H9 (cell line): Measurements from ENCODE around the gene PGM1. TPM values are rescaled to one million over a fixed set of nuclear protein-coding genes. Genes with fewer than 3 reads are reported as not detected.

Experiments
- DNase-seq: peaks from one replicate; pipeline ENCODE4 v3.0.0-alpha.2; 2017
- H2AFZ ChIP-seq: one replicate; pipeline ENCODE4 v1.6.1; 2013; ENCODE audit warnings: mild to moderate bottlenecking, low read length, control low read depth, moderate library complexity
- H2AK5ac ChIP-seq: 2 replicates; pipeline ENCODE4 v1.6.1; 2013; ENCODE audit warnings: low read length, control low read depth, mixed read lengths; ENCODE audit not compliant: insufficient read length
- H2BK120ac ChIP-seq: one replicate; pipeline ENCODE4 v1.6.1; 2013; ENCODE audit warnings: low read depth, mild to moderate bottlenecking, low read length, control low read depth, inconsistent platforms; ENCODE audit not compliant: poor library complexity, severe bottlenecking
- H2BK12ac ChIP-seq: 2 replicates; pipeline ENCODE4 v1.6.1; 2013; ENCODE audit warnings: low read length, control low read depth, mixed read lengths, low read depth; ENCODE audit not compliant: insufficient read length
- H2BK15ac ChIP-seq: 2 replicates; pipeline ENCODE4 v1.6.1; 2013; ENCODE audit warnings: low read depth, low read length, control low read depth
- H2BK20ac ChIP-seq: one replicate; pipeline ENCODE4 v1.6.1; 2013; ENCODE audit warnings: low read depth, mild to moderate bottlenecking, low read length, control low read depth, inconsistent platforms; ENCODE audit not compliant: poor library complexity, severe bottlenecking
- H2BK5ac ChIP-seq: 2 replicates; pipeline ENCODE4 v1.6.1; 2013; ENCODE audit warnings: low read length, control low read depth, mixed read lengths; ENCODE audit not compliant: insufficient read length
- H3K14ac ChIP-seq: 2 replicates; pipeline ENCODE4 v1.6.1; 2013; ENCODE audit warnings: low read length, control low read depth; ENCODE audit not compliant: insufficient read depth
- H3K18ac ChIP-seq: 2 replicates; pipeline ENCODE4 v1.6.1; 2013; ENCODE audit warnings: low read depth, mild to moderate bottlenecking, mixed read lengths, low read length, control low read depth; ENCODE audit not compliant: insufficient read length
- H3K23ac ChIP-seq: 2 replicates; pipeline ENCODE4 v1.6.1; 2013; ENCODE audit warnings: low read length, control low read depth, mixed read lengths, low read depth; ENCODE audit not compliant: insufficient read length
- H3K23me2 ChIP-seq: 2 replicates; pipeline ENCODE4 v1.6.1; 2013; ENCODE audit warnings: low read depth, mild to moderate bottlenecking, mixed read lengths, low read length, control low read depth; ENCODE audit not compliant: insufficient read length, poor library complexity, severe bottlenecking
- H3K27ac ChIP-seq: 2 replicates; pipeline ENCODE4 v1.5.1; 2013; ENCODE audit warnings: low read length, control low read depth, mixed read lengths, low read depth; ENCODE audit not compliant: insufficient read length
- H3K27me3 ChIP-seq: 2 replicates; pipeline ENCODE4 v1.6.1; 2013; ENCODE audit warnings: low read length, control low read depth, inconsistent platforms; ENCODE audit not compliant: insufficient read depth
- H3K4ac ChIP-seq: 2 replicates; pipeline ENCODE4 v1.6.1; 2013; ENCODE audit warnings: low read depth, mild to moderate bottlenecking, control low read depth, inconsistent platforms, low read length, moderate library complexity
- H3K4me1 ChIP-seq: 2 replicates; pipeline ENCODE4 v1.6.1; 2013; ENCODE audit warnings: low read length, control low read depth, inconsistent platforms; ENCODE audit not compliant: insufficient read depth
- H3K4me2 ChIP-seq: 2 replicates; pipeline ENCODE4 v1.6.1; 2013; ENCODE audit warnings: low read length, control low read depth, mixed read lengths; ENCODE audit not compliant: insufficient read length, insufficient read depth
- H3K56ac ChIP-seq: 2 replicates; pipeline ENCODE4 v1.6.1; 2013; ENCODE audit warnings: low read depth, mild to moderate bottlenecking, mixed read lengths, low read length, control low read depth; ENCODE audit not compliant: insufficient read length
- H3K79me1 ChIP-seq: 2 replicates; pipeline ENCODE4 v1.6.1; 2013; ENCODE audit warnings: low read depth, mild to moderate bottlenecking, moderate library complexity, low read length, control low read depth, inconsistent platforms; ENCODE audit not compliant: insufficient read depth, poor library complexity, severe bottlenecking
- H3K79me2 ChIP-seq: 2 replicates; pipeline ENCODE4 v1.6.1; 2013; ENCODE audit warnings: low read length, control low read depth, inconsistent platforms; ENCODE audit not compliant: insufficient read depth
- H3K9ac ChIP-seq: 2 replicates; pipeline ENCODE4 v1.6.1; 2013; ENCODE audit warnings: low read length, control low read depth, mixed read lengths; ENCODE audit not compliant: insufficient read length; ENCODE audit errors: extremely low read depth
- H3K9me3 ChIP-seq: one replicate; pipeline ENCODE4 v1.6.1; 2013; ENCODE audit warnings: low read depth, low read length, inconsistent platforms; ENCODE audit not compliant: control insufficient read depth
- H3T11ph ChIP-seq: one replicate; pipeline ENCODE4 v1.6.1; 2013; ENCODE audit warnings: mild to moderate bottlenecking, low read length, control low read depth, inconsistent platforms
- H4K20me1 ChIP-seq: one replicate; pipeline ENCODE4 v1.6.1; 2013; ENCODE audit not compliant: control insufficient read depth, insufficient read length, insufficient read depth
- H4K5ac ChIP-seq: 2 replicates; pipeline ENCODE4 v1.6.1; 2013; ENCODE audit warnings: low read depth, mild to moderate bottlenecking, mixed read lengths, low read length, control low read depth; ENCODE audit not compliant: insufficient read length
- H4K8ac ChIP-seq: replicated peaks from 2 replicates; pipeline ENCODE4 v1.6.1; 2013; ENCODE audit warnings: low read length, control low read depth, mixed read lengths, low read depth; ENCODE audit not compliant: insufficient read length
- H4K91ac ChIP-seq: 2 replicates; pipeline ENCODE4 v1.6.1; 2013; ENCODE audit warnings: low read depth, mild to moderate bottlenecking, moderate library complexity, mixed read lengths, low read length, control low read depth; ENCODE audit not compliant: insufficient read length
- H3K27ac Mint-ChIP-seq, 3 experiments: 2 replicates in 2 of 3; 3 replicates in 1 of 3; pipeline ENCODE4 v1.8.0; 2020 to 2021; ENCODE audit warnings: mixed read lengths in 3 of 3, mild to moderate bottlenecking in 1 of 3, moderate library complexity in 1 of 3
- H3K27me3 Mint-ChIP-seq: 2 replicates; pipeline ENCODE4 v1.8.0; 2021; ENCODE audit warnings: low read depth, mild to moderate bottlenecking, moderate library complexity, mixed read lengths
- H3K36me3 Mint-ChIP-seq, 3 experiments: 2 replicates in 2 of 3; 3 replicates in 1 of 3; pipeline ENCODE4 v1.8.0; 2020 to 2021; ENCODE audit warnings: low read depth in 3 of 3, mixed read lengths in 3 of 3; ENCODE audit not compliant: insufficient read depth in 1 of 3
- H3K4me1 Mint-ChIP-seq, 2 experiments: 2 replicates each; pipeline ENCODE4 v1.8.0; 2020; ENCODE audit warnings: mixed read lengths in 2 of 2
- H3K4me3 Mint-ChIP-seq, 2 experiments: 2 replicates in 1 of 2; 3 replicates in 1 of 2; pipeline ENCODE4 v1.8.0; 2020 to 2021; ENCODE audit warnings: mild to moderate bottlenecking in 2 of 2, mixed read lengths in 2 of 2, moderate library complexity in 1 of 2
- H3K9me3 Mint-ChIP-seq, 2 experiments: 2 replicates in 1 of 2; 3 replicates in 1 of 2; pipeline ENCODE4 v1.8.0; 2020; ENCODE audit warnings: mild to moderate bottlenecking in 2 of 2, mixed read lengths in 2 of 2, moderate library complexity in 1 of 2
- CTCF ChIP-seq: fragments of 200-600 bp; sonication (generic); conservative IDR thresholded peaks from 3 replicates; pipeline ENCODE4 v1.8.0; 2021; ENCODE audit warnings: antibody characterized with exemption, mild to moderate bottlenecking
- WGBS: extraction: QIAGEN DNeasy Blood & Tissue Kit; methylation state at CpG from one replicate; pipeline ENCODE4 v1.1.7; 2013; ENCODE audit warnings: missing lambda C conversion rate, low lambda C conversion rate, mixed read lengths; ENCODE audit not compliant: insufficient read length; ENCODE audit errors: extremely low coverage; 5-methylcytosine and 5-hydroxymethylcytosine counted together
- total RNA-seq: library from RNA; stranded (reverse); gene quantifications from 2 replicates; pipeline ENCODE4 v1.2.1, GENCODE V29; 2021

Gene PGM1
- total RNA-seq, 1 experiment from 2014 or later: 56.4 TPM

- H2AK5ac ChIP-seq: no peak overlapping the region
- WGBS: no CpG with 5 or more reads among the region's 1 CpG
- no peak overlapping the region for H2BK120ac ChIP-seq
- H3K4me1 ChIP-seq: peaks cover 3% of the 10 kb centered on the region; the same call in 1 of the 2 replicates
- no peak overlapping the region for H4K8ac ChIP-seq
- peaks cover 16% of the 10 kb centered on the region for H3K23me2 ChIP-seq
- TF ChIP-seq CTCF: no peak
- no peaks in the 10 kb centered on the region for H4K20me1 ChIP-seq
- no peak overlapping the region for H3K14ac ChIP-seq
- no peak for DNase-seq
- H3K56ac ChIP-seq: no peak overlapping the region
- H3K4me2 ChIP-seq: no peak overlapping the region
- Mint-ChIP-seq H3K27me3 (peaks cover 12% of the 10 kb centered on the region), H3K27ac (no peak overlapping the region), H3K4me1 (peaks cover 12 to 17% of the 10 kb centered on the region in 2 experiments), H3K36me3 (no peaks in the 10 kb centered on the region), H3K9me3 (no peaks in the 10 kb centered on the region), H3K4me3 (no peak overlapping the region)
- H3K79me2 ChIP-seq: no peaks in the 10 kb centered on the region
- no peak overlapping the region for H4K5ac ChIP-seq
- H3K27ac ChIP-seq: no peak overlapping the region
- H3K27me3 ChIP-seq: no peaks in the 10 kb centered on the region
- no peak overlapping the region for H3K4ac ChIP-seq
- no peak overlapping the region for H3K9ac ChIP-seq
- H3K18ac ChIP-seq: no peak overlapping the region
- H3T11ph ChIP-seq: no peak overlapping the region
- no peak overlapping the region for H4K91ac ChIP-seq
- H2AFZ ChIP-seq: no peak overlapping the region
- no peak overlapping the region for H2BK15ac ChIP-seq
- no peak overlapping the region for H2BK12ac ChIP-seq
- no peak overlapping the region for H2BK5ac ChIP-seq
- no peaks in the 10 kb centered on the region for H3K79me1 ChIP-seq
- no peak overlapping the region for H3K23ac ChIP-seq
- no peaks in the 10 kb centered on the region for H3K9me3 ChIP-seq
- H2BK20ac ChIP-seq: no peak overlapping the region
These were observed 2.2 kb downstream of the PGM1 start for GRCh38 chr1:63595435-63595834.
